GM10266 (cell line): ENCODE data around the gene GALNT15.

ENCODE experiments used
- DNase-seq: peaks from one replicate; pipeline ENCODE4 v3.0.0; 2012; ENCODE audit errors: extremely low spot score
- TF ChIP-seq, protein P1 (sequence below): IDR thresholded peaks from 2 replicates; pipeline ENCODE4 v1.5.1; 2012; ENCODE audit warnings: mild to moderate bottlenecking, low read depth; ENCODE audit not compliant: control insufficient read depth, insufficient read depth; ENCODE audit errors: missing control alignments

The GALNT15 gene

DNA sequence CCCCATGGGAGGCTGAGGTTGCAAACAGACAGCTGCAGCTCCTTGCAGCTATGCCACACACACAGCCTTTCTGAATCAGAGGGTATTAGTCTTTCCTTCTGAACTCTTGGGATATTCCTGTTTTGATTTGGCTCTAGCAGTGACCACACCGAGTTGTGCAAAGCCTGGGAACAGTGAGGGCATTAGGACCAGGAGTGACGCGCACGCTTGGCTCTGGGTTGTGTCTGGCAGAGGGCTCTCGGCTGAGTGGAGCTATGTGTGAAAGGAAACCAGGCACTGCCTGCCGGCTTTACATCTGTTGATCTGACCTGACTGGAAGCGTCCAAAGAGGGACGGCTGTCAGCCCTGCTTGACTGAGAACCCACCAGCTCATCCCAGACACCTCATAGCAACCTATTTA, at the start of gene GALNT15:
Gene GALNT15 (plus strand): TSS at position 292 of the 400 bp plus-strand sequence. CDS start 472 bp downstream, outside the sequence.
- DNase-seq = no peak

GRCh38 chr3:16126634-16127033, 47.8 kb upstream of the GALNT15 start:
- TF ChIP-seq, protein P1, sequence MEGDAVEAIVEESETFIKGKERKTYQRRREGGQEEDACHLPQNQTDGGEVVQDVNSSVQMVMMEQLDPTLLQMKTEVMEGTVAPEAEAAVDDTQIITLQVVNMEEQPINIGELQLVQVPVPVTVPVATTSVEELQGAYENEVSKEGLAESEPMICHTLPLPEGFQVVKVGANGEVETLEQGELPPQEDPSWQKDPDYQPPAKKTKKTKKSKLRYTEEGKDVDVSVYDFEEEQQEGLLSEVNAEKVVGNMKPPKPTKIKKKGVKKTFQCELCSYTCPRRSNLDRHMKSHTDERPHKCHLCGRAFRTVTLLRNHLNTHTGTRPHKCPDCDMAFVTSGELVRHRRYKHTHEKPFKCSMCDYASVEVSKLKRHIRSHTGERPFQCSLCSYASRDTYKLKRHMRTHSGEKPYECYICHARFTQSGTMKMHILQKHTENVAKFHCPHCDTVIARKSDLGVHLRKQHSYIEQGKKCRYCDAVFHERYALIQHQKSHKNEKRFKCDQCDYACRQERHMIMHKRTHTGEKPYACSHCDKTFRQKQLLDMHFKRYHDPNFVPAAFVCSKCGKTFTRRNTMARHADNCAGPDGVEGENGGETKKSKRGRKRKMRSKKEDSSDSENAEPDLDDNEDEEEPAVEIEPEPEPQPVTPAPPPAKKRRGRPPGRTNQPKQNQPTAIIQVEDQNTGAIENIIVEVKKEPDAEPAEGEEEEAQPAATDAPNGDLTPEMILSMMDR = no peak
- no peak for DNase-seq

More for the DNA sequence above, at the start of gene GALNT15:
- TF ChIP-seq, protein P1 = no peak

DNA sequence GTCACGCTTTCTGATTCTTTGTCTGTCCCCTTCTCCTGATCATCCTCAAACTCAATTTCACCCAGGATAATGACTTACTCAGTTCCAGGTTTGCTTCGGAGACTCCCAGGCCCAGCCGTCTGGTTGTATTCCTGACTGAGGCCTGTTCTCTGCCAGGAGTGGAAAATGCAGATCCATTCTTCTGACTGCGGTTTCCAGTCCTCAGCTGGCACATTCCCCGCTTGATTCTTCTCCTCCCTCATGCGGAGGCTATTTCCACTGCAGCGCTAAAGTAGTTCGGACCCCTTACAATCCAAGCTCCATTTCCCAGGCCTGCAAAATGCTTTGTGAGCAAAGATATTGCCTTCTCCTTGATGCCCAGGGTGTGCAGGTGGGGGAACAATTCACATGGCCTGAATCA, 47.2 kb upstream of the GALNT15 start:
- no peak for DNase-seq
- TF ChIP-seq, protein P1 = no peak

DNA sequence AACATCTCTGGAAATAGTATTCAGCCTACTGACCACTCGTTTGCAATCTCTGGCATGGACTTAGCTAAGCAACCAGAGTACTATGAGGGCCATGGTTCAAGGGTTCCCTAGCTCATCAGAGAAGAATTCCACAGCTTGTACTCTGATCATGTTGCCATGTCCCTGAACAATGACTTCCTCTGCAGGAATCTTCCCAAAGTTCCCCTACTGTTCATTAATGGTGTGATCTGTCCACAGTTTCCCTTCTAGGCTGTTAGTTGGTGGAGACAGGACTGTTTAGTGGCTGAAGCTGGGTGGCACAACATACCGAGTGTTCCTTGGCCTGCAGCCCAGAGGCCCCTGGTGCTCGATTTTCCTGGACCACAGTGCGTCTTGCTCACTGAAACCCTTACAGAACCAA, 44.4 kb upstream of the GALNT15 start:
- DNase-seq = no peak
- TF ChIP-seq, protein P1 = no peak

DNA sequence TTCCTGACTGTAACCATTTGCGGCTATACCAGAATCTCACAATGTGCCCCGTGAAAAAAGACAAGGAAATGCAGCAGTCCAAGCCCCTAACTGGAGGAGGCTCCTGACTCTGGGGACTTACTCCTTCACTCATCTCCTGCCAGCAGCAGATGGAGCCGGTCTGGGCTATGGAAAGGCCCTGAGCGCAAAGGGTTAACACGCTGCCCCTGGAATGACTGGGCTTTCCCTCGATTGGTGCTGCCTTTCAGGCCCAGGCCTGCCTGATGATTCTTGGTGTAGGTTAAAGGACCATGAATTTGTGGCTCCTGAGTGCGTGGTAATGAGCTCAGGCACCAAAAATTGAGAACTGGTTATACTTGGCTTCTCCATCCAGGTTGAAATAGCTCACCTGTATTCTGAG, 42.3 kb upstream of the GALNT15 start:
- TF ChIP-seq, protein P1 = no peak
- no peak for DNase-seq

DNA sequence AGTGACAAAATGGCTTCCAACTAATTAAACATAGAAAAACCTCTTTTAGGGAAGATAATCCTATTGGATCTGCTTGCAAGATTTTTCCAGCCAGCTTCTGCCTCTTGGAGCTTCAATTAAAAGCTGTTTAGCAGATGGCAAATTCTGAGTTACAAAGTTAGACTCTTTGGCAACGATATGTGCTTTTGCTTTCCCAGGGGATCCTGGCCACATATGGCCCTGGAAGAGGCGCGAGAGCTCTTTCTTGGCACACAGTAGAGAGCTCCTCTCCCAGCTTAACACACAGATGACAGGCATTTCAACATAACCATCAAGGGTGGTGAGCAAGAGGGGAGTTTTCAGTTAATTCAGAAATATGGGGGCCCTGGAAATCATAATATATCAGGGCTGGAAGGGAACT, 41.6 kb upstream of the GALNT15 start:
- TF ChIP-seq, protein P1 = no peak
- DNase-seq = no peak

DNA sequence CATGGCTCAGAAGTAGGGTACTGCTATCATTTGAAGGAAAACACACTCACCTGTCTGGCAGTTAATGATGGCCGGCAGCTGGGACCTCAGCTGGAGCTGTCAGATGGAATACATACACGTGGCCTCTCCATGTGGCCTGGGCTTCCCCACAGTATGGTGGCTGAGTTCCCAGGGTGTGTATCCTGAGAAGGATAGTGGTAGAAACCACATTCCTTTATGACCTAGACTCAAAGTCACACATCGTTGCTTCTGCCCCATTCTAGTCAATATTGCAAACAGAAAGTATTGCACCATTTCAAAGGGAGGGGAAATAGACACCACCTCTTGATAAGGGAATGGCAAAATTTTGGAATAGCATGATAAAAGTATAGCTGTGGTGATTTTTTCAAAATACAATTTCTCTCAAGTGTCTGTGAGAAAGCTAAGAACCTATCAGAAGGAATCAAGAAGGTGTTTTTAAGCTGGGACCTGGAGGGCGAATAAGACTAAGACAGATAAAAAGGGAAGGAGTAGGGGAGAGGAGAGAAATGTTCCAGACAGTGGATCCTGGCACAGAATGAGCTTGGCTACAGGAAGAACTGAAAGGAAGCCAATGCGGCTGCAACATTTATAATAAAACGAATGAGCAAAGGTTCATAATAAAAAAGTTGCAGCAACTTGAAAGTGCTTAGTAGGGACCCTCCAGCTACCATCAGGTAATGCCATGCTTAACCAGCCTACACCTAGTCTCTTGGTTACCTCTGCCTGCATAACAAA, 40.1 kb upstream of the GALNT15 start:
- DNase-seq = no peak
- TF ChIP-seq, protein P1 = no peak
